DMS79 (cell line): ENCODE results near the gene BCL3.

Source experiments
- DNase-seq: peaks from one replicate; lab custom pipeline; 2025; lab: John Stamatoyannopoulos, UW

The BCL3 gene

DNA sequence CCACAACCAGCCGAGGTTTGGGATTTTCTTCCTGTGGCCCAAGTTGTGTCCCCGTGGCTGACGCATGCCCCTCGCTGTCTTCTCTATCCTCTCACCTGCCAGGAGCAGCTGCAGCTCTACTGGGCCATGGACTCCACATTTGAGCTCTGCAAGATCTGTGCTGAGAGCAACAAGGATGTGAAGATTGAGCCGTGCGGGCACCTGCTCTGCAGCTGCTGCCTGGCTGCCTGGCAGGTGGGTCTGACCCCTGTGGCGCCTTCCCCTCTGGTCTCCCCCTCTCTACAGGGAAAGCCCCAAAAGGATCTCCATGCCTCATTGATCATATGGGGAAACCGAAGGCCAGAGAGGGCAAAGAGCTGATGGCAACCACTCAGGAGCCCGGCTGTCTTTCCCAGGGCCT is 43.8 kb downstream of the BCL3 start:
- DNase-seq = no peak

DNA sequence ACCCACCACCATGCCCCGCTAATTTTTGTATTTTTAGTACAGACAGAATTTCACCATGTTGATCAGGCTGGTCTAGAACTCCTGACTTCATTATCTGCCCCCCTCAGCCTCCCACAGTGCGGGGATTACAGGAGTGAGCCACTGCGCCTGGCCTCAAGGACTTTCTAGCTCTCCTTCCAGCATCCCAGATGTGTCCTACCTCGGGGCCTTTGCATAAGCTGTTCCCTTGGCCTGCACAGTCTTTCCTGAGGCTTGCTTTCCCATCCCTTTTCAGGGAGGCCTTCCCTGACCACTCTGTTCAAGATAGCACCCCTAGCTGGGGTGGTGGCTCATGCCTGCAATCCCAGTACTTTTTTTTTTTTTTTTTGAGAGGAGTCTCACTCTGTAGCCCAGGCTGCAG is 46.1 kb downstream of the BCL3 start:
- DNase-seq = no peak

DNA sequence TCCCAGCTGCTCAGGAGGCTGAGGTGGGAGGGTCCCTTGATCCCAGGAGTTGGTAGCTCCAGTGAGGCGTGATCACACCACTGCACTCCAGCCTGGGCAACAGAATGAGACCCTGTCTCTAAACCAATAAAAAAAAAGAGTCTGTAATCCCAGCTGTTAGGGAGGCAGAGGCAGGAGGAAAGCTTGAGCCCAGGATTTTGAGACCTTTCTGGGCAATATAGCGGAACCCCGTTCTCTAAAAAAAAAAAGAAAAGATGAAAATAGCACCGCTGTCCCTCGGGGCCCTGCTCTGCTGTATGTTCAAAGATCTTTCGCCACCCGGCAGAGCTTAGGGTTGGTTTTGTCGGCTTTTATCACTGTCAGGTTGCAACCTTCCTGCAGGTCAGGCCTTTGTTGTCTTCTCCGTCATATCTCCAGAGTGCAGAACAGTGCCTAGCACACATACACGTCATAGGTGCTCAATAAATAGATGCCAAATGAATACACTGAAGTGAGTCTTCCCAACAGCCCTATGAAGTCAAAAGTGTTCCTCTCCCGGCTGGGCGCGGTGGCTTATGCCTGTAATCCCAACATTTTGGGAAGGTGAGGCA is 47.0 kb downstream of the BCL3 start:
- DNase-seq = no peak

DNA sequence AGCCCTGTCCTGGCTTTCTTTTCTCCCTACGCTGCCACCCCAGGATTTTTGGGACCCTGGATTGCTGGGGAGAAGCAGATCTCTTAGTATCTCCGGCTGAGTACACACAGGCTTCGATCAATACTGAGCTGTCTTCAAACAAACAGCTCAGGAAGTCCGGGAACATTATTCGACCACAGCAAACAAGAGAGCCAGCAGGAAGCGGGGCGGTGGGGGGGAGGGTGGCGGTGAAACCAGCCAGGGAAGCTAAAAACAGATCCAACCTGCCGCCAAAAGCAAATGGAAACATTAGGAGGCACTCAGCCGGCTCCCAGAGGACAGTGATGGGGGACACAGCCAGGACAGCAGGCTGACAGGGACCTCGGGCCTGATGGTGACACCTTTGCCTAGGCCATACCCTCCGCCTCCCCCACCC is 48.2 kb downstream of the BCL3 start:
- DNase-seq = no peak

DNA sequence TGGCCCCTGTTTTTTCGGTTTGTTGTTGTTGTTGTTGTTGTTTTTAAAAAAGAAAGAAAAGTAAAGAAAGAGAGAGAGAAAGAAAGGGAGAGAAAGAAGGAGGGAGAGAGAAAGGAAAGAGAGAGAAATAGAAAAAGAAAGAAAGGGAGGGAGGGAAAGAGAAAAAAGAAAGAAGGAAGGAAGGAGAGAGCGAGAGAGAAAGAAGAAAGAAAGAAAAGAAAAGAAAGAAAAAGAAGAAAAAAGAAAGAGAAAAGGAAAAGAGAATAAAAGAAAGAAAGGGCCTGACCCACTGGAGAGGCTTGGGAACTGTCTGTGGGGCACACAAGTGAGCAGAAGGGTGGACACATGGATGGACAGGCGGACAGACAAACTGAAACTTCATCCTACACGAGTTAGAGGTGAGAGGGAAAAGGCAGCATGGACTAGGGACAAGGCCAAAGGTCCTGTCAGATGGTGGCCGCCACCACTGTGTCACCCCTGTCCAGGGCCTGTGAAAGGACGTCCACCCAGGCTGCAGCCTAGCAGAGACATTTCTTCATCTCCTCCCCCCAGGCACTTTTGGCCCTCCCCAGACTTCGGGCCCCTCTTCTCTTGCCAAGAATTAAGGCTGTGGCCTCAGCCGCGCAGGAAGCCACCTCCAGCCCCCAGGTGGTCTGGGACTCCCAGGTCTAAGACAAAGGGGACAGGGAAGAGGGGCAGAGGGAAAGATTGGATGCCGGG is 51.3 kb downstream of the BCL3 start:
- DNase-seq = no peak

DNA sequence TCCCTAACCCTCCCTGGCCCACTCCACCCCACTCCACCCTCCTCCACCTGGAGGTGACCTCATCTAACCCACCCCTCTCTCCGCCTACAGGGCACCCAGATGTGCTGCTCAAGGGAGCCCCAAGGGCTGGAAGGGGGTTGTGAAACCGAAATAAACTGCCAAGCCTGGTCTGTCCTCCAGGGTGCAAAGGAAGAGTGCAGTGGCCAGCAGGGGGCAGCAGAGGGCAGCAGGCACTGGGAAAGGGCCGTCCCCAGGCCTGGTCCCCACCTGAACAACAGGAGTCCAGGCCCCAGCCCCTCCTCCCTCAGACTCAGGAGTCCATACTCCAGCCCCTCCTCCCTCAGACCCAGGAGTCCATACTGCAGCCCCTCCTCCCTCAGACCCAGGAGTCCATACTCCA is 52.0 kb downstream of the BCL3 start:
- peak; percentile 24 for DNase-seq

DNA sequence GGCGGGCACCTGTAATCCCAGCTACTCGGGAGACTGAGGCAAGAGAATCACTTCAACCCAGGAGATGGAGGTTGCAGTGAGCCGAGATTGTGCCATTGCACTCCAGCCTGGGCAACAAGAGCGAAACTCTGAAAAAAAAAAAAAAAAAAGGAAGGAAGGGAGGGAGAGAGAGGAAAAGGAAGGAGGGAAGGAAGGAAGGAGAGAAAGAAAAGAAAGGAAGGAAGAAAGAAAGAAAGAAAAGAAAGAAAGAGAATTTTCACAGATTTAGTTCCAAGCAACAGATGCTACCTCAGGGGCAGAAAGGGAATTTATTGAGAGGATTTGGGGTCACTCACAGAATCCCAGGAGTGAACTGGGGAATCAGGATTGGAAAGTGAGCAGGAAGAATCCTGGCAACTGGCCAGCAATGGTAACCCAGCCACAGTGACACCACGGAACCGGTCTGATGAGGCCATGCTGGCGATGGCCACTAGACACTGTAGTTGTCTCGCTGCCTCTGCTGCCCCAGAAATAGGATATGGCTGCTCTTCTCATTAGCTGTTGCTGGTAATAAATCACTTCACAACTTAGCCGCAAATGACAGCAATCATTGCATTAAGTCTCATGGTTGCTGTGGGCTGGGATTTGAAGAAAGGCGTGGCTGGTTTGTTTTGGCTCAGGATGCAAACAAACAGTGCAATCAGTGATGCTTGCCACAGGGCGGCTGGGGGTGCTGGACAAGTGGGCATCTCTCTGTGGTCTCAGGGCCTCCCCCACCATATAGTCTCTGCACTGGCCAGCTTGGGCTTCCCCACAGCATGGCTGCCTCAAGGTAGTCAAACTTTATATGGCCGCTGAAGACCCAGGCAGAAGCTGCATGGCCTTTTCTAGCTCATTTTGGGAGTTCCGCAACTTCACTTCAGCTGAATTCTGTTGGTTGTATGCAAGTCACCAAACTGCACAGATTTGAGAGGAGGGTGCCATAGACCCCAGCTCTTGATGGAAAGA is 55.2 kb downstream of the BCL3 start:
- no peak for DNase-seq

DNA sequence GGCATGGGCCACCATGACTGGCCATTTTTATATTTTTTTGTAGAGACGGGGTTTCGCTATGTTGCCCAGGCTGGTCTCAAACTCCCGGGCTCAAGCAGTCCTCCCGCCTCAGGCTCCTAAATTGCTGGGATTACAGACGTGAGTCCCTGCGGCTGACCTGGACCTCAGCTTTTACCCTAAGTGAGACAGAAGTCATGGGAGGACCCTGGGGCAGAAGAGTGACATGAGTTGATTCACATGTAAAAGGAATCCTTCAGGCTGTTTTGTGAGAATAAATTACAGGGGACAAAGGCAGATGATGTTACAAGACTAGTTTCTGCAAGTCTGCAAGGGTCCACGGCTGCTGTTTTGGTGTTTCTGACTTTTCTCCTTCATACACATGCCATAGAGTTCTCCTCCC is 57.8 kb downstream of the BCL3 start:
- no peak for DNase-seq

DNA sequence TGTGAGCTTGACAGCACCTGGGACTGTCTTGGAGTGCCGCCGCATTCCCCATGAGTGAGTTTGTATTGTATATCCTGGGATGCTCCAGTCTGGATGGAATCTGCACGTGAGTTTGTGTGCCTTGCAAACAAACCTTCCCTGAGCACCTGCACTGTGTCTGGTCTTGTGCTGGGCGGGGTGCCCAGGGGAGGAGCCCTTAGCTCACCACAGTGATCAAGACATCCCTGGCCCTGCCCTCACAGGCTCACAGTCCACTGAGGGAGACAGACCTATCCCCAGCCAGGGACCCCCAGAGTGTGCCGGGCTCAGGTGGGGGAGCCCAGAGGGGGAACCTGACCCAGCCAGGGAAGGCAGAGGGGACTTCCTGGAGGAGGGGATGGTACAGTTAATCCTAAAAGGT is 58.7 kb downstream of the BCL3 start:
- no peak for DNase-seq

DNA sequence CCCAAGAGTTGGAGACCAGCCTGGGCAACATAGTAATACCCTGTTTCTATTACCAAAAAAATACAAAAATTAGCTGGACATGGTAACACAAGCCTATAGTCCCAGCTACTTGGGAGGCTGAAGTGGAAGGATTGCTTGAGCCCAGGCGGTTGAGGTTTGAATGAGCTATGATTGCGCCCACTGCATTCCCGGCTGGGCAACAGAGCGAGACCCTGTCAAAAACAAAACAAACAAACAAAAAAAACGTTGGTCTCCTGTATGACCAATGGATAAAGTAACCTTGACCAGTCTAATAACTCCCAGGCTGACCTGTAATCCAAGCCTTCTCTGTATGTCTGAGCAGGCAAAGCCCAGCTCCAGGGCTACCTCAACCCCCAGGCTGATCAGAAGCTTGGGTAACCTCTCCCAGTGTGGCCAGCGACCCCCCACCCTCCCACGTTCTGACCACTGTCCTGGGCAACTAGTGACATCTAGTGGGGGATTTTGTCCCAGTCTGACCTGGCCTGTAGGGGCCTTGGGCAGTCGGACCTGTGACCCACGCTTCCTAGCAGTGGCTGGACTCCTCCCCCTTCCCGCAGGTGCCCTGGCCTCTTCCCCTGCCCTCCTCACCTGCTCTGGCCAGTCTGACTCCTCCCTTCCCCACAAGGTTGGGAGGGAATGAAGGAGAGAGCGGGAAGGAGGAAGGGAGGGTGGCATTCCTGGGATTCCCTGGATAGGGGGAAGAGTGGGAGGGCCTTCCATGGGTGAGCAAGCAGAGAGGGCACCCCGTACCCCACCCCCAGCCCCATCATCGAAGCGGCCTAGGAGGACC is 59.3 kb downstream of the BCL3 start:
- DNase-seq = no peak

DNA sequence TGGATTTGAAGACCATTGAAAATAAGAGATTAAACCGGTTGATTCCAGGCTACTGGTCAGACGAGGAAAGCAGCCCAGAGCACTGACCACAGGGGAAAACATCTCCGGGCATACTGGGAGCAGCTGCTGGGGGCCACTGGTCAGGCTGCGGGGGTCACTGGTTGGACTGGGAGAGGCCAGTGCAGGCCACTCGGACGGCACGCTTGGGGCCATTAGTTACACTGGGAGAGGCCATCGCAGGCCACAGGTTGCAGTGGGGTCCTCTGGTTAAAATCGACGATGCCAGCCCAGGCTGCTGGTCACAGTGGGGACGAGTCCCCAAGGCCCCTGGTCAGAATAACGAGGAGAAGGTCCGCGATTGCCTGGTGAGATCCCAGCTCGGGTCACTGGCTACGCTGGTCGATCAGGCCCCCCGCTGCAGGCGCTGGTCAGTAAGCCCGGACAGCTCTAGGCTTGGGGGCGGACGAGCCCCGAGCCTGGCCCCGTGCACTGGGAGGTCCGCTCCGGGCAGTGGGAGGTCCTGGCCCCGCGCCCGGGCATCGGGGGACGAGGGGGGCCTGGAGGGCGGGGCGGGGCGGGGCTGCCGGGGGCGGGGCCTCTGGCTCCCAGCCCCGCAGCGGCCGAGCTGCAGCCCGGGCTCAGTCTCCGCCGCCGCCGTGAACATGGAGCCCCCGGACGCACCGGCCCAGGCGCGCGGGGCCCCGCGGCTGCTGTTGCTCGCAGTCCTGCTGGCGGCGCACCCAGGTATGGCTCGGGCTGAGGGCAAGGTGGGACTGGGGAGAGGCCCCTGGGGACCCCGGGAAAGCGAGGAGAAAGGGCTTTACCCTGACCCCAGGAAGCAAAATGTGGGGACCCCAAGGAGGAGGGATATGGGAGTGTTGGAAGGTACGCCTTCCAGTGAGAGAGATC is 60.2 kb downstream of the BCL3 start, which contains the start of gene BCAM:
BCAM (plus strand) TSS at position 641 of the 909 bp plus-strand sequence; CDS start at position 663, 22 bp downstream.
- DNase-seq = no peak
